ENCODE data around the gene SLC48A1. TPM values are rescaled to one million over a fixed set of nuclear protein-coding genes. Genes with fewer than 3 reads are reported as not detected.

SLC48A1 gene
- total RNA-seq, 2 donors from 2014 or later: 5.9 to 6.9 TPM

DNA sequence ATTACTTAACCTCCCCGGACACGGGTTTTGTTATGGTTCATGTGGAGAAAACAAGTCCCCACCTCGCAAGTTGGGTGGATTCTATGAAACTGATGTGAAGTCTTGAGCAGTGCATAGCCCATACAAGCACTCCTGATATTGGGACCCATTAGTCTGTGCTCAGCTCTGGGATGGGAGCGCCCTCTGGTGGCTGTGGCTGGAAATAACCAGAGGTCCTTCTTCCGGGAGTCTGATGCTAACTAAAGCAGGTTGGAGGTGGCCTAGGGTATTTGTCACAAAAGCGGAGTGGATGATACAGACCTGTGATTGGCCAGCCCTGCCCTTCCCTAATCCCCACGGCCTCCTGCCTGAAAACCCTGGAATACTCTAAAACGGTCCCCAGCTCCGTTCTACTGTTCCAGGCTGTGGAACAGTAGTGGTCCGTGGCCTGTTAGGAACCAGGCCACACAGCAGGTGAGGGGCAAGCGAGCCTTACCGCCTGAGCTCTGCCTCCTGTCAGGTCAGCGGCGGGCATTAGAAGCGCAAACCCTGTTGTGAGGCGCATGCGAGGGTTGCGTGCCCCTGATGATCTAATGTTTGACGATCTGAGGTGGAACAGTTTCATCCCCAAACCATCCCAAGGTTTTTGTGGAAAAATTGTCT lies 6.4 kb downstream of the SLC48A1 start:
- H3K27ac Mint-ChIP-seq: peak overlapping the region; percentile 68
- no peaks in the 10 kb centered on the region for H3K36me3 Mint-ChIP-seq (ENCODE audit: low read depth)
- H3K9me3 ChIP-seq (ENCODE audit: control insufficient read depth, low read length, poor library complexity, severe bottlenecking): no peaks in the 10 kb centered on the region
- H3K4me3 Mint-ChIP-seq: no peak overlapping the region
- DNase-seq: peak; percentile 81 to 95 (median 82)
- peaks cover 23% of the 10 kb centered on the region for H3K4me1 Mint-ChIP-seq
- no peaks in the 10 kb centered on the region for H3K27me3 Mint-ChIP-seq
- peak; percentile 96 for ATAC-seq

DNA sequence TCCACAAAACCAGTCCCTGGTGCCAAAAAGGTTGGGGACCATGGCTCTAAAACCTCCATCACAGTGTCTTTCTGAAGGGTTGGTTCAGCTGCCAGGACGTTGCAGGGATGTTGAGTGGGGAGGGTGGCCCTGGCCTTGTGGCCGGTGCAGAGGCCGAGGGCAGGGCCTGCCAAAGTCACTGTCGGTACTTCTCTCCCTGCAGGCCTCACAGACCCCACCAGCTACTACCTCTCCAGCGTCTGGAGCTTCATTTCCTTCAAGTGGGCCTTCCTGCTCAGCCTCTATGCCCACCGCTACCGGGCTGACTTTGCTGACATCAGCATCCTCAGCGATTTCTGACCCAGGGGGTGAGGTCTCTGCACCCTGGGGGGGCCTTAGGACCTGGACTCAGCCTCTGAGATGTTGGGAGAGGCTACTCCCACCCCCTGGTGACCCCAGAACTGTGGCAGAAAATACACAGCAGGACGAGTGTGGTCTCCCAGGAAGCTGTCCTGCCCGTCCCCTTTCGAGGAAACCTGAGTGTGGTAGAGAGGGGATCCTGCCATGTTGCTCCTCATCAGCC lies 7.0 kb downstream of the SLC48A1 start:
- H3K9me3 ChIP-seq (ENCODE audit: control insufficient read depth, low read length, poor library complexity, severe bottlenecking): no peaks in the 10 kb centered on the region
- H3K4me3 Mint-ChIP-seq: no peak overlapping the region
- H3K27me3 Mint-ChIP-seq: no peaks in the 10 kb centered on the region
- no peaks in the 10 kb centered on the region for H3K36me3 Mint-ChIP-seq (ENCODE audit: low read depth)
- no peak for DNase-seq
- H3K27ac Mint-ChIP-seq: peak overlapping the region; percentile 68
- peaks cover 23% of the 10 kb centered on the region for H3K4me1 Mint-ChIP-seq
- ATAC-seq: no peak

DNA sequence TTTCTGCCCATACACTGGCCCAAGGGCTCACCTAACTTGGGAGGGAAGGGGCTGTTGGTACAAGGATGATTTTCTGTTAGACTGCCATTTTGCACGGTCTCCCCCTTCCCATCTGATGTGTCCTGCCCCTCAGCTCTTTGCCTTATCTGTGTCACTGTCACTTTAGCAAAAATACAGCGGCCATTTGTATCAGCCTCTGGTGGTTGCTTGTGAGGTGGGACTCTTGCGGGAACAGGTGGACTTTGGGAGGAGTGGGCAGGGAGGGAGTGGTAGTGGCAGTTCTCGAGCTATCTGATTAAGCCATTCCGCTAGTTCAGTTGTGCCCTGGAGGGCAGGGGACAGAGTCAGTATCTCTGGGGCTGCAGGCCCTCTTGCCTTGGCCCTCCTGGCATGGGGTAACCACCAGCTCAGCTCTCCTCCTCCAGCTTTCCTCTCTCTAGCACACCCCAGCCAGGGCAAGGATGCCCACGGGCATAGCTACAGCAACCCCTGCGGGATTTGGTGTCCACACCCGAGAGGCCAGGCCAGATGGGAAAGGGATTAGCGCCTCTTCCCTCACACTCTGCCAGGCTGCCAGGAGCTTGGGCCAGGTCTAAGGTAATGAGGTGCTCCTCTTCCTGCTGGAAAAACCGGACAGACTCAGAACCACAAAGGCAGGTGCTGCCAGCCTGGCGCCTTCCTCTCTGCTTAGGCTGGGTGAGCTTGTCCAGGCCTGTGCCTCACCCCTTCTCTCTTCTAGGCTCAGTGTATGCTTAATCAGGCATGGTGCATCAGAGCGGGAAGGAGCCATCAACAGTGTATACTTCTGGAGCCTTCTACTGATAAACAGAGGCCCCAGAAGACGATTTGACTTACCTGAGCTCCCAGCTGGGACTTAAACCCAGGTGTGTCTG lies 8.7 kb downstream of the SLC48A1 start:
- Mint-ChIP-seq H3K4me1 (peaks cover 20% of the 10 kb centered on the region), H3K36me3 (ENCODE audit: low read depth) (no peaks in the 10 kb centered on the region), H3K4me3 (no peak overlapping the region), H3K27ac (peak overlapping the region; percentile 59), H3K27me3 (no peaks in the 10 kb centered on the region)
- H3K9me3 ChIP-seq (ENCODE audit: control insufficient read depth, low read length, poor library complexity, severe bottlenecking): no peaks in the 10 kb centered on the region
- ATAC-seq (no peak), DNase-seq (no peak)

DNA sequence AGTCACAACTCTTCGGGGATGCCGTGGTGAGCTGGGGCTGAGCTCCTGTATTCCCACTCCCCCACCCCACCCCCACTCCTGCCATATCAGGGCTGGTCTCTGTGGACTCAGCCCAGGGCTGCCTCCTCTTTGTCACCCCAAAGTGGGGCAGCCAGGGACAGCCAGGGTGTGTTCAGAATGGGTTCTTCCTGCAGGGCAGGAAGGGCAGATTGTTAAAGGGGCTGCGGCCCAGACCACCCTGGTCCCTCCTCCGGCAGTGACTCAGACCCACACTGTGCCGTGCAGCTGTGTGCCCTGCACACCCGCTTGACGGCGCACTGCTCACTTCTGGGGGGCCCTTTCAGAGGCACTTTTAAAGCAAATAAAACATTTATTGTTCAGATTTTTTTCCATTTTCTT lies 9.3 kb downstream of the SLC48A1 start:
- Mint-ChIP-seq H3K4me1 (peaks cover 22% of the 10 kb centered on the region), H3K27me3 (no peaks in the 10 kb centered on the region), H3K27ac (peak overlapping the region; percentile 59), H3K4me3 (no peak overlapping the region), H3K36me3 (ENCODE audit: low read depth) (no peaks in the 10 kb centered on the region)
- no peaks in the 10 kb centered on the region for H3K9me3 ChIP-seq (ENCODE audit: control insufficient read depth, low read length, poor library complexity, severe bottlenecking)
- DNase-seq (no peak), ATAC-seq (no peak)

DNA sequence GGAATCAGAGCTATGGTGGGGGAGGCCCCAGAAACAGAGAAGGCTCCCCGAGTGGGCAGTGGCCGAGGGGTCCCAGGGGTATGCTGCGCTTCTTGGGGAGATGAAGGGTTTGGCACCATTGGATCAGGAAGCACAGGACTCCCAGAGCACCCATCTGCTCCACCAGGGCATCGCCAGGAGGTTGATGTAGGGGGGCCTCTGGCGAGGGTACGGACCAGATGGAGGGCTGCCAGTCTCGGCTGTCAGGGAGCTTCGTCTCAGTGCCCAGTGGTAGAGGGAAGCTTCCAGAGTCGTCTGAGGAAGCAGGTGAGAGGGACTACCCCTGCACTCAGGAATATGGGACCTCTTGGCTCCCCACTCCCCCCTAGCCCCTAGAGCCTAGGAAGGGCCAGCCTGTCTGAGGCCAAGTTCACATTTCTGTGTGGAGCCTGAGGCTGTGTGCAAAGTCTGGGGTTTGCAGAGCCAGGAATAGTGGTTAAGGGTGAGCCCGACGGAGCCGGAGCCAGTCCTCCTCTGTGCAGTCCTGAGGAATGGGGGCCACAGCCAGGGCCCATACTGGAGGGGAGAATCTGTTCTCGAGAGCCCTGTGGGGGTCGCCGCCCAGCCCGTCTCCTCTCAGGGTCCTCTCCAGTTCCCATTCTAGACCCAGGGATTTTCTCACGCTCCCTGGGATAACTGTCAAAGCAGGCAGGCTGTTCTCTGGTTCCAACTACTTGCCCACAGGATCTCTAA lies 10.2 kb downstream of the SLC48A1 start:
- H3K9me3 ChIP-seq (ENCODE audit: control insufficient read depth, low read length, poor library complexity, severe bottlenecking): no peaks in the 10 kb centered on the region
- Mint-ChIP-seq H3K27me3 (no peaks in the 10 kb centered on the region), H3K4me3 (no peak overlapping the region), H3K27ac (peak overlapping the region; percentile 59), H3K36me3 (ENCODE audit: low read depth) (peaks cover 5% of the 10 kb centered on the region), H3K4me1 (peaks cover 18% of the 10 kb centered on the region)
- ATAC-seq (no peak), DNase-seq (no peak)

DNA sequence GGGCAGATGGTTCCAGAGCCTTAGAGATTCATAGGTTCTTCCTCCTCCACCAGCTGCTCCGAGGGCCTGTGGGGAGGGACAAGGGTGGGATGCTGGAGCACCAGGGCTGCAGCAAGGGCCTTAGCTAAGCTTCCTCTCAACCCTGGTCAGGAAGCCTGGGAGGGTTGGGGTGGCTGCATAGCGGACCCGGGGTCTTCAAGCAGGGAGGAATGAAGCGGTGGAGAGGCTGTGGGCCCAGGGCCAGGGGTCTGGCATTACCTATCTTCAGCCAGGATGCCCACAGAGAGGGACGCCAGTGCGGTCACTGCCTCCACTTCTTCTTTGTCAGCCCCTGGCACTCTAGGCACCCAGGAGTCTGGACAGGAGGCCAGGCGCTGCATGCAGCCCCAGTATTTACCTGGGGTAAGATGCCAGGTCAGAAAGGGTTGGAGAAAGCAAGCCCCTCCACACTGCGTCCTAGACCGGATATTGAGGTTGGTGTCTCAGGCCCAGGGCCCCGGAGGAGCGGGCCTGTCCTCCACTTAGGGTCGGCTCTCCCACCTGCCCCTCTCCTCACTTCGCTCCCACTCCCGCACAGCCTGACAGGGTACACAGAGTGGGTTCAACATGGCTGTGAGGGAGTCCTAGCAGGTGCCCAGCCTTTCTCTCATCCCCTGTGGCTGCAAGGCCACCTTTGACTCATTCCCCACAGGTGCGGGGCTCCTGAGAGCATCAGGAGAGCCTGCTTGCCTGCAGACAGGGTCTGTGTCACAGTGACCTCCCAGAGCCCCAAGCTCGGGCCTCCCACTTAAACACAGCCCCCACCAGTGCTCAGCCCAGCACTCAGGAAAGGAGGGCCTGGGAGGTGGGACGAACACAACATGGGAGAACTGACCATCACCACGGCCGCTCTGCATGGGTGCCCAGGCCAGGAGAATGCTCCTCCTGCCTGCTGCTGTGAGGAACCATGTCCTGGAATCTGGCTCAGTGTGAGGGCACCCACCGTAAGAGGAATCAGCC lies 11.1 kb downstream of the SLC48A1 start:
- H3K36me3 Mint-ChIP-seq (ENCODE audit: low read depth): peaks cover 6% of the 10 kb centered on the region
- H3K9me3 ChIP-seq (ENCODE audit: control insufficient read depth, low read length, poor library complexity, severe bottlenecking): no peaks in the 10 kb centered on the region
- H3K4me3 Mint-ChIP-seq: no peak overlapping the region
- H3K4me1 Mint-ChIP-seq: peaks cover 14% of the 10 kb centered on the region
- DNase-seq (no peak), ATAC-seq (no peak)
- no peaks in the 10 kb centered on the region for H3K27me3 Mint-ChIP-seq
- H3K27ac Mint-ChIP-seq: no peak overlapping the region

DNA sequence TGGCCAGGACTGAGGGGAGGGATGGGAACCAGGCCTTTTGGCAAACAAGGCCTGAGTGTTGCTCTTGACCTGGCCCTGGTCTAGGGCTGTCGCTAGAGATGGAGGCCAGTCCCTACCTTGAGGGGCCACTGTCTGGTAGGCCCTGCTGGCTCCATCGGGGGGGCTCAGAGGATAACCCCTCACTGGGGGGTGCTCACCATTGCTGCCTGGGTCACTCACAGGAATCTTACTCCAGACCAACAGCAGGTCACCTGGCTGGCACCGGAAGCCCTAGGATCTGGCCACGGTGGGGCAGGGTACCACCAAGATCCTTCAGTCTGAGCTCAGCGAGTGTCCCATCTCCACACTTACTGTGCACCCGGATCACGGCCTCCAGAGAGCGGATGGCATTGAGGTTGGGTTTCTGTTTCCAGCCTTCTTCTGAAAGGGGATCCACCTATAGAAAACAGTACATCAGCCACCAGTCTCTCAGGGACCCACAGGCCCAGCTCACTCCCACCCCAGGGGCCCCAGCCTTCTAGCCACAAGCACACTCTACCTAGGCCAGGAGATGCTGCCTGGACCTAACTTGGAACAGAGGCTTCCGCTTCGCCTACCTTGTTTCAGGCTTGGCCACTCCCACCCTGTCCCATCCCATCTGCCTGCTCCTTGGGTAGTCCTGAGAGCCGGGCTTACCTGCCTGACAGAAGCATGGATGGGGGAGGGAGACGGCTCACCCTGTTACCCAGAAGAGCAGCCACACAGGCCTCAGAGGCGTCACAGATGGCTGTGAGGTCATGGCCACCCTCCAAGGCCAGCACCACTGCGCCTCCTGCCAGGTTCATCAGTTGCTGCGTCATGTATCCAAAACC lies 12.2 kb downstream of the SLC48A1 start:
- no peak for DNase-seq
- H3K36me3 Mint-ChIP-seq (ENCODE audit: low read depth): peaks cover 6% of the 10 kb centered on the region
- H3K27ac Mint-ChIP-seq: peak overlapping the region; percentile 19
- ATAC-seq: no peak
- H3K9me3 ChIP-seq (ENCODE audit: control insufficient read depth, low read length, poor library complexity, severe bottlenecking): no peaks in the 10 kb centered on the region
- H3K4me3 Mint-ChIP-seq: no peak overlapping the region
- no peaks in the 10 kb centered on the region for H3K27me3 Mint-ChIP-seq
- peaks cover 9% of the 10 kb centered on the region for H3K4me1 Mint-ChIP-seq

DNA sequence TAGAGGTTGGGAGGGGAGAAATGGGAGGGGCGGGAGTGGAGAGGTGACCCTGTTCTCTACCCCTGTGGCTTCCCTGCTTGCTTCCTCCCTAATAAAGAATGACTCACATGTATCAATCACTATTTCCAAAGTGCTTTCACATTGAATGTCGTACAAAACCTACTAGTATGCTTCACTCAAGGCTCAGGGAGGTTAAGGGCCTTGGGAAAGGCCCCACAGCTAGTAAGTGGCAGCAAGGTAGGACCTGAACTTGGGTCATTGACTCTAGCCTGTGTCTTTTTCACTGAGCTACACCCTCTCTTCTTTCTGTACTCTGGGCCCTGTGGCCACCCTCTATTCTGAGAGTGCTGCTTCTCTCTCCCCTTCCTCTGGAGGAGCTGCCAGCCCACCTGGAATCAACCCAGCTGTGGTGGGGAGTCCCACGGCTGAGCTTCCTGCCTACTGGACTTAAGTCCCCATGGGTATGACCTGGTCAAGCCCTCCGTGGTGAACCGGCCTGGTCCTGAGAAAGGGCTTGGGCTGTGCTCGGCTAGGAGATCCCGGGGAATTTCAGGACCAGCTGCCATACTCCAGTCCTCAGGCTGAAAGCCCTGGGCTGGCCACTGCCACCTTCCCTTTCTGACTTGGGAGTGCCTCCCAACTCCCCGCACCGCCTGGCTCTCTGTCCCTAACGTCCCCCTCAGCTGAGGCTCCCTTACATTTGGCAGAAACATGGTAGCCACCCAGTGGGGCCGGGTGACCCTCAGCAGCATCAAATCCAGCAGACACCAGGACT lies 13.0 kb downstream of the SLC48A1 start:
- Mint-ChIP-seq H3K4me1 (peaks cover 9% of the 10 kb centered on the region), H3K36me3 (ENCODE audit: low read depth) (peaks cover 6% of the 10 kb centered on the region), H3K27me3 (no peaks in the 10 kb centered on the region), H3K4me3 (no peak overlapping the region), H3K27ac (peak overlapping the region; percentile 72)
- no peaks in the 10 kb centered on the region for H3K9me3 ChIP-seq (ENCODE audit: control insufficient read depth, low read length, poor library complexity, severe bottlenecking)
- ATAC-seq: no peak
- no peak for DNase-seq

DNA sequence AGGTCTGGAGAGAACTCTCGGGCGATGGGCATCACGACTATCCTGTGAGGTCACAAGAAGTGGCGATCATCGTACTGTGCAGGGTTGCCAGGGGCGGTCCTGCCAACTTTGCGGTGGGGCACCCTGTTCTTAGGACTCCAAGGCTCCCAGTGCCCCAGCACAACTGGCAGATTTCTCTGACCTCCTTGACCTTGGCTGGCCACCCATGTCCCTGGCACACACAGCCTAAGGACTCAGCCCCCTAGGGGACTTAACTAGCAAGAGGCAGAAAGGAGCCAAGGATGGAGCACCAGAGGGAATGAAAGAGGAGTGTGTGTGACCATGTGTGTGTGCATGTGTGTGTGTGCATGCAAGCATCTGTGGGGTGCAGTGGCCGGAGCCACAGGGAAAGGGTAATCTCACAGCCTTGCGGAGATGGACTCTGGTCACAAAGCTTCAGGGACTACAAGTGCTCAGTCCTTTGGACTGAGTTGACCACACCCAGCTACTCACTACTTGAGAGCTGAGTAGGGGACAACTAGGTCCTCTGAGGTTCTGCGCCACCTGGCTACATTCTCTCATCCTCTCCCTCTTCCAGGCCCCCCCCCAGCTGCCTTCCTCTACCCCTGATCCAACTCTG lies 13.7 kb downstream of the SLC48A1 start:
- H3K4me1 Mint-ChIP-seq: peaks cover 6% of the 10 kb centered on the region
- no peak overlapping the region for H3K4me3 Mint-ChIP-seq
- no peak for DNase-seq
- no peaks in the 10 kb centered on the region for H3K9me3 ChIP-seq (ENCODE audit: control insufficient read depth, low read length, poor library complexity, severe bottlenecking)
- H3K36me3 Mint-ChIP-seq (ENCODE audit: low read depth): peaks cover 6% of the 10 kb centered on the region
- no peaks in the 10 kb centered on the region for H3K27me3 Mint-ChIP-seq
- ATAC-seq: no peak
- H3K27ac Mint-ChIP-seq: peak overlapping the region; percentile 72

DNA sequence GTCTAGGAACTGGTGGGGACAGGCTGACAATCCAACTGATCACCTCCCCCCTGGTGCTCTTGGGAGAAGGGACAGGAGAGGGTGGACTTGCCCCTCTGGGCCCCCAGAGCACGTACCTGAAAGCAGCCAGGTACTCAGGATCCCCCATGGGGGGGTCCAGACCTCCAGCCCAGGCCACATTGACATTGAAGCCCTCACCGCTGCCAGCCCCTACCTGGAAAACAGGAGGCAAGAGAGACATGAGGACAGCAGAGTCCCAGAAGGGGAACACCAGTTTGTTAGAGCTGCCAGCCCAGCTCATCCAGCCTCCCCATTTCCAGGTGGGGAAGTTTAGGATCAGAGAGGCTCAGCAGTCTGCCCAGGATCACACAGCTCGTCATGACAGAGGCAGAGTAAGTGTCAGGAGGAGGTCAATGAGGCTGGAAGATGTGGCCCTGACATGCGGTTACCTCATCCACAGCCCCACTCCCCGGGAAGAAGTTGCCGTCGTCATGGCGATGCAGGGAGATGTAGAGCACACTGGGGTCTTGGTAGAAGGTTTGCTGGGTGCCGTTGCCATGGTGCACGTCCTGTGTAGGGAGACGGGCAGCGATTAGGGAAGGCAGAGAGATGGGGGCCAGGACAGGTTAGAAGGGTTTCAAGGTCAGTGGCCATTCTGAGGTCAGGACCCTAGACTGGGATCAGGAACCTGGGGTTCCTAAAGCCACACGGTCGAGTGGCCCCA lies 14.7 kb downstream of the SLC48A1 start:
- Mint-ChIP-seq H3K4me1 (peaks cover 2% of the 10 kb centered on the region), H3K27me3 (no peaks in the 10 kb centered on the region), H3K36me3 (ENCODE audit: low read depth) (peaks cover 6% of the 10 kb centered on the region), H3K27ac (peak overlapping the region; percentile 72), H3K4me3 (no peak overlapping the region)
- H3K9me3 ChIP-seq (ENCODE audit: control insufficient read depth, low read length, poor library complexity, severe bottlenecking): no peaks in the 10 kb centered on the region
- DNase-seq (no peak), ATAC-seq (no peak)

Data from T-helper 17 cell (primary cell).